Keratinocyte (primary cell): ENCODE data around the gene NCS1. TPM values are rescaled to one million over a fixed set of nuclear protein-coding genes. Genes with fewer than 3 reads are reported as not detected.

Experiments
- DNase-seq: peaks from one replicate; pipeline ENCODE4 v3.0.0-alpha.2; 2011; ENCODE audit warnings: low read depth, missing footprints, low spot score
- FAIRE-seq: peaks from 2 replicates; lab custom pipeline; 2011; peaks lifted over from hg19 to GRCh38; lab: Jason Lieb, UNC
- H2AFZ ChIP-seq: 2 replicates; pipeline ENCODE4 v1.6.0; 2012; ENCODE audit warnings: low read length, control low read depth, inconsistent platforms; ENCODE audit not compliant: control insufficient read depth
- H3K27ac ChIP-seq: 2 replicates; pipeline ENCODE4 v1.5.1; 2011; ENCODE audit warnings: low read length; ENCODE audit not compliant: control insufficient read depth, insufficient read depth
- H3K27me3 ChIP-seq: 3 replicates; pipeline ENCODE4 v1.6.0; 2011; ENCODE audit warnings: low read length; ENCODE audit not compliant: control insufficient read depth, insufficient read depth; ENCODE audit errors: extremely low read depth
- H3K36me3 ChIP-seq, 2 experiments: 2 replicates in 1 of 2; 3 replicates in 1 of 2; pipeline ENCODE4 v1.5.1; 2011; ENCODE audit warnings: low read length in 2 of 2, mild to moderate bottlenecking in 1 of 2; ENCODE audit not compliant: control insufficient read depth in 2 of 2, insufficient read depth in 2 of 2; ENCODE audit errors: extremely low read depth in 1 of 2
- H3K4me1 ChIP-seq: 3 replicates; pipeline ENCODE4 v1.5.1; 2011; ENCODE audit warnings: low read length; ENCODE audit not compliant: control insufficient read depth, insufficient read depth; ENCODE audit errors: extremely low read depth
- H3K4me2 ChIP-seq: 3 replicates; pipeline ENCODE4 v1.6.0; 2011; ENCODE audit warnings: low read depth, low read length; ENCODE audit not compliant: control insufficient read depth, insufficient read depth; ENCODE audit errors: extremely low read depth
- H3K4me3 ChIP-seq, 3 experiments: fragments of 200-600 bp in 1 of 3; sonication (generic) in 1 of 3; 2 replicates in 2 of 3; 3 replicates in 1 of 3; pipeline ENCODE4 v1.5.1; 2011 to 2016; ENCODE audit warnings: low read length in 3 of 3, mild to moderate bottlenecking in 3 of 3, control low read depth in 2 of 3, inconsistent platforms in 1 of 3, low read depth in 1 of 3, mixed read lengths in 1 of 3, mixed run types in 1 of 3, moderate library complexity in 1 of 3; ENCODE audit not compliant: control insufficient read depth in 2 of 3, insufficient read depth in 2 of 3; ENCODE audit errors: extremely low read depth in 1 of 3
- H3K79me2 ChIP-seq: 2 replicates; pipeline ENCODE4 v1.6.0; 2012; ENCODE audit warnings: low read length; ENCODE audit not compliant: control insufficient read depth, insufficient read depth
- H3K9ac ChIP-seq: 3 replicates; pipeline ENCODE4 v1.6.0; 2011; ENCODE audit warnings: low read length; ENCODE audit not compliant: control insufficient read depth, insufficient read depth; ENCODE audit errors: extremely low read depth
- H3K9me1 ChIP-seq: 3 replicates; pipeline ENCODE4 v1.6.0; 2011; ENCODE audit warnings: low read length; ENCODE audit not compliant: control insufficient read depth, insufficient read depth; ENCODE audit errors: extremely low read depth
- H3K9me3 ChIP-seq: 2 replicates; pipeline ENCODE4 v1.5.1; 2012; ENCODE audit warnings: low read depth, low read length; ENCODE audit not compliant: control insufficient read depth
- H4K20me1 ChIP-seq: 3 replicates; pipeline ENCODE4 v1.6.0; 2011; ENCODE audit warnings: low read length; ENCODE audit not compliant: control insufficient read depth, insufficient read depth; ENCODE audit errors: extremely low read depth
- EZH2 ChIP-seq: IDR thresholded peaks from one replicate; pipeline ENCODE4 v1.6.1; 2012; ENCODE audit warnings: inconsistent platforms, mild to moderate bottlenecking, low read length, moderate library complexity
- dilution Hi-C: fragments of 300-500 bp; cut with MboI; formaldehyde crosslinking; loops from one replicate; pipeline ENCODE4 v1.7.0; 2020; ENCODE audit warnings: low sequenced_read_pairs; ENCODE audit not compliant: extremely low pct_ligation_motif_present
- polyA plus RNA-seq, 5 experiments: library from polyadenylated mRNA; depleted of rRNA in 3 of 5; stranded (reverse) in 3 of 5; stranded (forward) in 1 of 5; unstranded in 1 of 5; fragments of >200 nt; gene quantifications; 1 replicate in 1 of 5; 2 replicates in 3 of 5; 3 replicates in 1 of 5; pipeline versions ENCODE4 v1.2.1 to v1.2.3, GENCODE V29; 2011 to 2012; ENCODE audit warnings: missing spikeins in 2 of 5, low read depth in 1 of 5, low replicate concordance in 1 of 5
- TF ChIP-seq, protein P1 (sequence below), 3 experiments: IDR thresholded peaks in 1 of 3; conservative IDR thresholded peaks in 1 of 3; optimal IDR thresholded peaks in 1 of 3; 2 replicates in 2 of 3; 3 replicates in 1 of 3; pipeline versions ENCODE3 to v1.5.1; 2011; ENCODE audit warnings: low read length in 3 of 3, mild to moderate bottlenecking in 3 of 3, moderate library complexity in 2 of 3, control low read depth in 1 of 3, inconsistent platforms in 1 of 3; ENCODE audit not compliant: insufficient read depth in 2 of 3; ENCODE audit errors: extremely low read depth in 1 of 3

NCS1 gene
- polyA plus RNA-seq, 1 donor (not counting 4 experiments of a cell fraction or from before 2014, with no cell fraction given): 49.1 TPM

GRCh38 chr9:130244548-130245165, 72.5 kb downstream of the NCS1 start:
- Histone ChIP-seq H3K9me1 (no peaks in the 10 kb centered on the region), H3K4me2 (no peak overlapping the region), H3K79me2 (no peaks in the 10 kb centered on the region), H3K4me1 (peaks cover 10% of the 10 kb centered on the region), H3K27me3 (peaks cover 3% of the 10 kb centered on the region), H3K9me3 (no peaks in the 10 kb centered on the region), H3K36me3 (no peaks in the 10 kb centered on the region), H3K9ac (no peak overlapping the region), H2AFZ (no peak overlapping the region), H3K27ac (no peak overlapping the region), H3K4me3 (no peak overlapping the region), H4K20me1 (no peaks in the 10 kb centered on the region)
- TF ChIP-seq EZH2: no peak
- TF ChIP-seq, protein P1, sequence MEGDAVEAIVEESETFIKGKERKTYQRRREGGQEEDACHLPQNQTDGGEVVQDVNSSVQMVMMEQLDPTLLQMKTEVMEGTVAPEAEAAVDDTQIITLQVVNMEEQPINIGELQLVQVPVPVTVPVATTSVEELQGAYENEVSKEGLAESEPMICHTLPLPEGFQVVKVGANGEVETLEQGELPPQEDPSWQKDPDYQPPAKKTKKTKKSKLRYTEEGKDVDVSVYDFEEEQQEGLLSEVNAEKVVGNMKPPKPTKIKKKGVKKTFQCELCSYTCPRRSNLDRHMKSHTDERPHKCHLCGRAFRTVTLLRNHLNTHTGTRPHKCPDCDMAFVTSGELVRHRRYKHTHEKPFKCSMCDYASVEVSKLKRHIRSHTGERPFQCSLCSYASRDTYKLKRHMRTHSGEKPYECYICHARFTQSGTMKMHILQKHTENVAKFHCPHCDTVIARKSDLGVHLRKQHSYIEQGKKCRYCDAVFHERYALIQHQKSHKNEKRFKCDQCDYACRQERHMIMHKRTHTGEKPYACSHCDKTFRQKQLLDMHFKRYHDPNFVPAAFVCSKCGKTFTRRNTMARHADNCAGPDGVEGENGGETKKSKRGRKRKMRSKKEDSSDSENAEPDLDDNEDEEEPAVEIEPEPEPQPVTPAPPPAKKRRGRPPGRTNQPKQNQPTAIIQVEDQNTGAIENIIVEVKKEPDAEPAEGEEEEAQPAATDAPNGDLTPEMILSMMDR (optimal IDR thresholded peaks at IDR 0.05 in 1 of 3, IDR thresholded peaks at IDR 0.05 in 1 of 3, conservative IDR thresholded peaks at IDR 0.05 in 1 of 3; ENCODE audit: extremely low read depth in 1 of 3, insufficient read depth in 2 of 3, low read length in 3 of 3): no peak
- DNase-seq (no peak), FAIRE-seq (no peak)
- dilution Hi-C loops: no loop called here

- Histone ChIP-seq H3K79me2 (no peaks in the 10 kb centered on the region), H2AFZ (no peak overlapping the region), H3K9me3 (no peaks in the 10 kb centered on the region), H3K27ac (no peak overlapping the region), H3K36me3 (no peaks in the 10 kb centered on the region), H3K9ac (no peak overlapping the region), H4K20me1 (no peaks in the 10 kb centered on the region), H3K4me2 (no peak overlapping the region), H3K27me3 (peaks cover 3% of the 10 kb centered on the region), H3K9me1 (no peaks in the 10 kb centered on the region), H3K4me3 (no peak overlapping the region), H3K4me1 (peaks cover 3% of the 10 kb centered on the region)
- TF ChIP-seq, protein P1 (optimal IDR thresholded peaks at IDR 0.05 in 1 of 3, IDR thresholded peaks at IDR 0.05 in 1 of 3, conservative IDR thresholded peaks at IDR 0.05 in 1 of 3; ENCODE audit: extremely low read depth in 1 of 3, insufficient read depth in 2 of 3, low read length in 3 of 3): no peak
- TF ChIP-seq EZH2: no peak
- DNase-seq (no peak), FAIRE-seq (no peak)
- dilution Hi-C loops: no loop called here
Measured at GRCh38 chr9:130245474-130245873, 73.3 kb downstream of the NCS1 start.
